MCF 10A (cell line): ENCODE results near the gene CASK. TPM values are rescaled to one million over a fixed set of nuclear protein-coding genes. Genes with fewer than 3 reads are reported as not detected.

Experiments used
- BruUV-seq: library from RNA; stranded (reverse); fragments of 400-500 nt; replicated peaks from 2 replicates; lab custom pipeline; 2021; lab: Mats Ljungman, UMichigan
- CTCF ChIA-PET: fragments of 300-600 bp; sonication (Branson Sonifier 250); formaldehyde crosslinking; extraction: SDS; loops from one replicate; lab custom pipeline; 2021; ENCODE audit warnings: antibody characterized with exemption, inconsistent platforms; lab: Yijun Ruan, JAX
- POLR2A ChIA-PET: fragments of 300-600, 350-650 bp; sonication (Branson Sonifier 250); formaldehyde crosslinking; extraction: SDS; loops from one replicate; lab custom pipeline; 2020; ENCODE audit warnings: antibody characterized with exemption, inconsistent platforms; lab: Yijun Ruan, JAX
- DNase-seq: peaks from one replicate; pipeline ENCODE4 v3.0.0-alpha.2; 2018; ENCODE audit not compliant: unreplicated experiment
- H3K27ac Mint-ChIP-seq: one replicate; pipeline ENCODE4 v1.8.0; 2022; ENCODE audit warnings: mild to moderate bottlenecking, low read depth, mixed read lengths; ENCODE audit not compliant: unreplicated experiment
- H3K27me3 Mint-ChIP-seq: one replicate; pipeline ENCODE4 v1.8.0; 2022; ENCODE audit warnings: mixed read lengths; ENCODE audit not compliant: insufficient read depth, unreplicated experiment
- H3K36me3 Mint-ChIP-seq: one replicate; pipeline ENCODE4 v1.8.0; 2022; ENCODE audit warnings: mild to moderate bottlenecking, moderate library complexity, mixed read lengths; ENCODE audit not compliant: insufficient read depth, unreplicated experiment
- H3K4me1 Mint-ChIP-seq: one replicate; pipeline ENCODE4 v1.8.0; 2022; ENCODE audit warnings: mixed read lengths; ENCODE audit not compliant: insufficient read depth, unreplicated experiment
- H3K4me3 Mint-ChIP-seq: one replicate; pipeline ENCODE4 v1.8.0; 2022; ENCODE audit warnings: mild to moderate bottlenecking, moderate library complexity, mixed read lengths; ENCODE audit not compliant: unreplicated experiment
- H3K9me3 Mint-ChIP-seq: one replicate; pipeline ENCODE4 v1.8.0; 2022; ENCODE audit warnings: mixed read lengths; ENCODE audit not compliant: unreplicated experiment
- CTCF ChIP-seq: fragments of 200-600 bp; IDR thresholded peaks from one replicate; pipeline ENCODE4 v1.8.0; 2022; ENCODE audit warnings: antibody characterized with exemption, mild to moderate bottlenecking; ENCODE audit not compliant: unreplicated experiment
- intact Hi-C: fragments of 100-400 bp; cut with micrococcal nuclease; formaldehyde crosslinking; loops from 2 replicates; pipeline ENCODE4 v1.14.1; 2022
- total RNA-seq: library from RNA; stranded (reverse); gene quantifications from 2 replicates; pipeline ENCODE4 v1.2.3, GENCODE V29; 2022

Gene CASK
- total RNA-seq, 1 experiment from 2014 or later: 34.9 TPM

GRCh38 chrX:41837270-41837944 is 85.9 kb downstream of the CASK start:
- Mint-ChIP-seq H3K9me3 (no peaks in the 10 kb centered on the region), H3K4me1 (no peaks in the 10 kb centered on the region), H3K27me3 (peaks cover 22% of the 10 kb centered on the region), H3K27ac (no peak overlapping the region), H3K4me3 (no peak overlapping the region), H3K36me3 (no peaks in the 10 kb centered on the region)
- ChIA-PET POLR2A (interaction anchor here (0.7 kb wide), 1 partner anchor 1347 kb away, joined by 3 read pairs; no protein-coding TSS in a partner anchor), CTCF (interaction anchor here (0.6 kb wide), 1 partner anchor 36 kb away, joined by 3 read pairs; no protein-coding TSS in a partner anchor)
- BruUV-seq: no TSS peak
- intact Hi-C loops: no loop called here
- TF ChIP-seq CTCF: no peak
- no peak for DNase-seq

- CTCF ChIA-PET: no interaction called here
- Mint-ChIP-seq H3K27ac (no peak overlapping the region), H3K9me3 (no peaks in the 10 kb centered on the region), H3K27me3 (peaks cover 39% of the 10 kb centered on the region), H3K4me3 (no peak overlapping the region), H3K4me1 (no peaks in the 10 kb centered on the region), H3K36me3 (no peaks in the 10 kb centered on the region)
- DNase-seq: no peak
- intact Hi-C loops: no loop called here
- no TSS peak for BruUV-seq
- POLR2A ChIA-PET: interaction anchor here (0.6 kb wide), 1 partner anchor 432 kb away, joined by 3 read pairs; no protein-coding TSS in a partner anchor
- TF ChIP-seq CTCF: no peak
Measured at GRCh38 chrX:41828826-41829225, 94.5 kb downstream of the CASK start.

- no peak for TF ChIP-seq CTCF
- no peak for DNase-seq
- Mint-ChIP-seq H3K27me3 (peaks cover 48% of the 10 kb centered on the region), H3K27ac (no peak overlapping the region), H3K4me3 (no peak overlapping the region), H3K4me1 (peaks cover 5% of the 10 kb centered on the region), H3K36me3 (no peaks in the 10 kb centered on the region), H3K9me3 (no peaks in the 10 kb centered on the region)
- BruUV-seq: no TSS peak
- intact Hi-C loops: no loop called here
- ChIA-PET POLR2A (no interaction called here), CTCF (interaction anchor here (0.8 kb wide), 1 partner anchor 235 kb away, joined by 3 read pairs; no protein-coding TSS in a partner anchor)
Measured at GRCh38 chrX:41827886-41828285, 95.5 kb downstream of the CASK start.

- TF ChIP-seq CTCF: no peak
- no peak for DNase-seq
- H3K36me3 Mint-ChIP-seq: no peaks in the 10 kb centered on the region
- no TSS peak for BruUV-seq
- H3K4me1 Mint-ChIP-seq: peaks cover 5% of the 10 kb centered on the region
- H3K4me3 Mint-ChIP-seq: no peak overlapping the region
- H3K9me3 Mint-ChIP-seq: no peaks in the 10 kb centered on the region
- ChIA-PET CTCF (no interaction called here), POLR2A (no interaction called here)
- H3K27ac Mint-ChIP-seq: no peak overlapping the region
- H3K27me3 Mint-ChIP-seq: peaks cover 46% of the 10 kb centered on the region
- intact Hi-C loops: no loop called here
Measured at GRCh38 chrX:41825796-41826195, 97.6 kb downstream of the CASK start.
